COR-L47 (cell line): Measurements from ENCODE around the gene MIA.
"Not testable (repeated sequence)": the region's sequence is repeated elsewhere in the genome, so short reads cannot be mapped to it uniquely, and the experiment has no call there.

ENCODE experiments used
- DNase-seq: peaks from one replicate; lab custom pipeline; 2025; lab: John Stamatoyannopoulos, UW

The MIA gene

GRCh38 chr19:40822704-40823553 lies 47.6 kb downstream of the MIA start:
- not testable (repeated sequence) for DNase-seq

- not testable (repeated sequence) for DNase-seq
Observed at GRCh38 chr19:40824916-40825315, 49.6 kb downstream of the MIA start.

DNA sequence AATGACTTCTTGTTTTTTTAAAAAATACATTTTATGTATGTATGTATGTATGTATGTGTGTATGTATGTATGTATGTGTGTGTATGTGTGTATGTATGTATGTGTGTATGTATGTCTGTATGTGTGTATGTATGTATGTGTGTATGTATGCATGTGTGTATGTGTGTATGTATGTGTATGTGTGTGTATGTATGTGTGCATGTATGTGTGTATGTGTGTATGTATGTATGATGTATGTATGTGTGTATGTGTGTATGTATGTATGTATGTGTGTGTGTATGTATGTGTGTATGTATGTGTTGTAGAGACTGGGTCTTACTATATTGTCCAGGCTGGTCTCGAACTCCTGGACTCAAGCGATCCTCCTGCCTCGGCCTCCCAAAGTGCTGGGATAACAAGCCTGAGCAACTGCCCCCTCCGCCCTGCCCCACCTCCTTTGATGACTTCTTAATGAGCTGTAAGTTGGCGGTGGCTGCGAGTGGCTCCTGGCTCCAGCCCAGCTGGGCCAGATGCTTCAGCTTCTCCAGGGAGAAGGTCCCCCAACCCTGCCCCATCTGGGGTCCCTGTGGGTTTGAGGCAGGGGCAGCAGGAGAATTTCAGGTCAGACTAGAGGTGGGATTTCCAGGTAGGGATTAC lies 50.3 kb downstream of the MIA start:
- not testable (repeated sequence) for DNase-seq

DNA sequence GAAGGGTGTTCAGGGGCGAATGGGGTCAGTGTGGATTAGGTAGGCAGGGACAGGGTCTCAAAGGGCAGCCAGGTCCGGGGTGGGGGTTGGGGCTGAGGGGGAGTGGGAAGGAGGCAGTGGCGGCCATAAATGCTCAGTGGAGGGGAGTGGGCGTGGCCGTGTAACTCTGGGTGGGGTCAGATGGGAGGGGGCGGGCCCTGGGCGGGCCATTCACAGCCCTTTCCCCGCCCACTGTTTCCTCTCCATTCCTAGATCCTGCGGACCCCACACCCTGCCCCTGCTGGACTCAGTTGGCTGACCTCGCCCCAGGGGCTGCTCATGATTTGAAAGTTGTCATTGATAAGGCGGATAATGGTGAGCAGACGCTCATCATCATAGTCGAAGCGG lies 51.0 kb downstream of the MIA start:
- DNase-seq, result not testable (repeated sequence)

DNA sequence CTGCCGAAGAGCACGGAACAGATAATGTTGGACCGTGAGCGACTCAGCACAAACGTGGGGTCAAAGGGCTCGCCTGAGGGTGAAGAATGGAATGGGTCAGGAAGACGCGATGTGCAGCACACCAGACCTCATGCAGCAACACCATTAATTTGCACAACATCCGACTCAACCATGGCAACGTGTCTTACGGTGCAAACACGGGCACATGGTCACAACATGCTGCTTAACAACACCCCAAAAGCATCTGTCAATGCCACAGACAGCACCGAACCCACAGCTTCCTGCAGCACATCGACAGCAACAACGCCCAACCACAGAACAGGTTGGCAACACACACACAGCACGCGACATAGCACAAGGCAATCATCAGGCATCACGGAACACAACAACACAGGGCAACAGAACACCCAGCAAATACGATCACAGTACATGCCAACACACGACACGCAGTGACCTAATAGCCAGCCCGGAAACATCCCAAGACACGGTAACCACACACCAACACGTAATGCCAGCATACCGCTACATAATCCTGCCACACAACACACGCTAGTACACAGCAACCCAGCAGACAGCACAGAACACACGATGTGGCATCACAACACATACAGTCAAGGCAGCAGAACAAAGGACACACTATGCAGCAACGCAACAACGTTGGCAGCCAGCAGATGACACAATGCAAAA lies 51.5 kb downstream of the MIA start:
- not testable (repeated sequence) for DNase-seq
